ENCODE measurements around the gene PHACTR1.

The PHACTR1 gene

GRCh38 chr6:13001927-13002326 lies 285.4 kb downstream of the PHACTR1 start:
- H3K27ac ChIP-seq, result no peak overlapping the region
- TF ChIP-seq CTCF (conservative IDR thresholded peaks at IDR 0.05; ENCODE audit: low read depth), result no peak
- CTCF ChIA-PET, result interaction anchor here (0.7 kb wide), 1 partner anchor 424 kb away, joined by 3 read pairs; no protein-coding TSS in a partner anchor
- DNase-seq (ENCODE audit: low spot score), result no peak
- POLR2A ChIA-PET (ENCODE audit: low non-redundant PET), result no interaction called here

GRCh38 chr6:13004601-13005000 lies 288.0 kb downstream of the PHACTR1 start:
- DNase-seq (ENCODE audit: low spot score), result no peak
- TF ChIP-seq CTCF (conservative IDR thresholded peaks at IDR 0.05; ENCODE audit: low read depth), result no peak
- ChIA-PET CTCF (no interaction called here), POLR2A (ENCODE audit: low non-redundant PET) (no interaction called here)
- no peak overlapping the region for H3K27ac ChIP-seq

- no peak for TF ChIP-seq CTCF (conservative IDR thresholded peaks at IDR 0.05; ENCODE audit: low read depth)
- CTCF ChIA-PET, result no interaction called here
Measured at GRCh38 chr6:13005994-13006393, 289.4 kb downstream of the PHACTR1 start.

GRCh38 chr6:13006578-13007300 lies 290.2 kb downstream of the PHACTR1 start:
- ChIA-PET POLR2A (ENCODE audit: low non-redundant PET) (no interaction called here), CTCF (no interaction called here)
- H3K27ac ChIP-seq, result no peak overlapping the region
- no peak for DNase-seq (ENCODE audit: low spot score)
- TF ChIP-seq CTCF (conservative IDR thresholded peaks at IDR 0.05; ENCODE audit: low read depth), result no peak

More at GRCh38 chr6:13005994-13006393, 289.4 kb downstream of the PHACTR1 start:
- no peak for DNase-seq (ENCODE audit: low spot score)
- POLR2A ChIA-PET (ENCODE audit: low non-redundant PET), result no interaction called here
- H3K27ac ChIP-seq, result no peak overlapping the region

- CTCF ChIA-PET, result interaction anchor here (0.7 kb wide), 1 partner anchor 1753 kb away, joined by 4 read pairs; no protein-coding TSS in a partner anchor
- no peak for DNase-seq (ENCODE audit: low spot score)
- POLR2A ChIA-PET (ENCODE audit: low non-redundant PET), result no interaction called here
- no peak for TF ChIP-seq CTCF (conservative IDR thresholded peaks at IDR 0.05; ENCODE audit: low read depth)
- H3K27ac ChIP-seq, result no peak overlapping the region
Measured at GRCh38 chr6:13007744-13008143, 291.2 kb downstream of the PHACTR1 start.

- ChIA-PET POLR2A (ENCODE audit: low non-redundant PET) (no interaction called here), CTCF (no interaction called here)
- no peak for DNase-seq (ENCODE audit: low spot score)
- TF ChIP-seq CTCF (conservative IDR thresholded peaks at IDR 0.05; ENCODE audit: low read depth), result no peak
- H3K27ac ChIP-seq, result no peak overlapping the region
Measured at GRCh38 chr6:13009031-13009430, 292.5 kb downstream of the PHACTR1 start.
